ENCODE data around the gene PROM1. TPM values are rescaled to one million over a fixed set of nuclear protein-coding genes. Genes with fewer than 3 reads are reported as not detected.

PROM1 gene
- total RNA-seq, 1 experiment from 2014 or later: not detected

DNA sequence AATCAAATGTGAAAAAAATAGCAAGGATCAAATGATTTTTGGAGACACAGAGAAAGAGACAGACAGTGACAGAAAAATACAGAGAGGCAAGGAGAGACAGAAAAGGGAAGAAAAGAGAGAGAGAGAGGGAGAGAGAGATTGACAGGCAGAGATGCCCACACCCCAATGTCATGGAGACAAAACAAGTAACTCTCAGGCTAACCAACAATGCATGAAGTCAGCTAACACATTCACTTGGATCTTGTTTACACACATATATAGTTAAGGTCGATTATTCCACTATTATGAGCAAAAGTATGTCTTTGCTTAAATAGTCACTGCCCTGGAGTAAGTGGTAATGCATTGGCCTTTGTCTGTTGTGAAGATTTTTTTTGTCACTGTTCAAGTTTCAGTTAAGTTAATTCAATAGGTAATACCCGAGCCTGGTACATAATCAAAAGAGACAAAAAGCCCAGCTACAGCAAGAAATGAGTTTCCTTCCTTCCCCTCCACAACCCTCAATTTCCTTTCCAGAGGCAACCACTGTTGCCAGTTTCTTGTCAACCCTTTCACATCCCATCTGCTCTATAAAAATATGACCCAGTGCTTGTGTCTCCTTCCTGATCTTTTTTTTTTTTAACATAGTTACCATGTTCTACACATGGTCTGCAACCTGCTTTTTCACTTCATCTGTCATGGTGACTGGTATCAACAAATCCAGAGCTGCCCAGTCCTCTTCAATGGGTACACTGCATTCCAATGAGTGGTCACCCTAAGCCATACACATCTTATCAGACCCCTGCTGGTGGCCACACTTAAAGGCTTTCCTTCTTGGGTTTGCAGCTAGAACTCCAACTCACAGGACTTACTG is 52.1 kb downstream of the PROM1 start:
- TF ChIP-seq, protein P1, sequence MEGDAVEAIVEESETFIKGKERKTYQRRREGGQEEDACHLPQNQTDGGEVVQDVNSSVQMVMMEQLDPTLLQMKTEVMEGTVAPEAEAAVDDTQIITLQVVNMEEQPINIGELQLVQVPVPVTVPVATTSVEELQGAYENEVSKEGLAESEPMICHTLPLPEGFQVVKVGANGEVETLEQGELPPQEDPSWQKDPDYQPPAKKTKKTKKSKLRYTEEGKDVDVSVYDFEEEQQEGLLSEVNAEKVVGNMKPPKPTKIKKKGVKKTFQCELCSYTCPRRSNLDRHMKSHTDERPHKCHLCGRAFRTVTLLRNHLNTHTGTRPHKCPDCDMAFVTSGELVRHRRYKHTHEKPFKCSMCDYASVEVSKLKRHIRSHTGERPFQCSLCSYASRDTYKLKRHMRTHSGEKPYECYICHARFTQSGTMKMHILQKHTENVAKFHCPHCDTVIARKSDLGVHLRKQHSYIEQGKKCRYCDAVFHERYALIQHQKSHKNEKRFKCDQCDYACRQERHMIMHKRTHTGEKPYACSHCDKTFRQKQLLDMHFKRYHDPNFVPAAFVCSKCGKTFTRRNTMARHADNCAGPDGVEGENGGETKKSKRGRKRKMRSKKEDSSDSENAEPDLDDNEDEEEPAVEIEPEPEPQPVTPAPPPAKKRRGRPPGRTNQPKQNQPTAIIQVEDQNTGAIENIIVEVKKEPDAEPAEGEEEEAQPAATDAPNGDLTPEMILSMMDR (conservative IDR thresholded peaks at IDR 0.05; ENCODE audit: low read depth, low read length): no peak
- no peak for TF ChIP-seq EZH2phosphoT487 (IDR thresholded peaks at IDR 0.05; ENCODE audit: borderline replicate concordance, low read length)
- no peak for TF ChIP-seq EZH2 (IDR thresholded peaks at IDR 0.05; ENCODE audit: low read length, unreplicated experiment)
- Histone ChIP-seq H2AFZ (ENCODE audit: low read length) (no peak overlapping the region), H3K9ac (ENCODE audit: low read length) (no peak overlapping the region), H3F3A (ENCODE audit: low read length, unreplicated experiment) (no peaks in the 10 kb centered on the region), H3K27me3 (ENCODE audit: low read length) (no peaks in the 10 kb centered on the region), H3K4me1 (ENCODE audit: insufficient read depth, low read length) (peaks cover 30% of the 10 kb centered on the region), H3K4me2 (ENCODE audit: low read length) (no peak overlapping the region), H3K36me3 (ENCODE audit: low read depth, low read length) (no peaks in the 10 kb centered on the region), H3K79me2 (ENCODE audit: low read length) (no peaks in the 10 kb centered on the region), H4K20me1 (ENCODE audit: low read length) (no peaks in the 10 kb centered on the region), H3K9me3 (ENCODE audit: low read length) (no peaks in the 10 kb centered on the region), H3K9me2 (replicated peaks; ENCODE audit: low read length) (no peaks in the 10 kb centered on the region), H3K4me3 (ENCODE audit: low read length) (no peak overlapping the region), H3K27ac (ENCODE audit: low read length) (no peak overlapping the region)
- ATAC-seq (no peak), DNase-seq (no peak)
- intact Hi-C loops (cut with micrococcal nuclease): no loop called here
- no TSS peak for BruUV-seq (replicated peaks)
- CTCF ChIA-PET: no interaction called here
- POLR2A ChIA-PET (ENCODE audit: unreplicated experiment): no interaction called here

DNA sequence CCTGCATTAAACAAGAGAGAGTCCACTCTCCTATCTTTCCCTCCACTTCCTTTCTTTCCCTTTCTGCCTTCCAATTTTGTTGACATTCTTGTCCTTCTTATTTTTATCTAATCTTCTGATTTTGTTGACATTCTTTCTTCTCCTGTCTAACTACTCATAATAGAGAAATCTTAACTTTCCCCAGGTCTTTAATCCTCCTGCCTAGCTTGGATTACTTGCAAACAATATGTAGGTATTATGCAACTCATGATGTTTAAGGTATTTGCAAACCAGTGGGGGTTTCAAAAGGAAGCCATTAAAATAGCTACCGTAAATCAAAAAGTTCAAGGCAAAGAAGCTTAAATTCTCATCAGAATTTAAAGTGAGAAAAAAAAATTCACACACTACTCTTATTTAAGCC is 53.9 kb downstream of the PROM1 start:
- no peaks in the 10 kb centered on the region for H3K27me3 ChIP-seq (ENCODE audit: low read length)
- H3K9me2 ChIP-seq (replicated peaks; ENCODE audit: low read length): no peaks in the 10 kb centered on the region
- H3F3A ChIP-seq (ENCODE audit: low read length, unreplicated experiment): no peaks in the 10 kb centered on the region
- ChIA-PET CTCF (interaction anchor here (0.6 kb wide), 1 partner anchor 169 kb away, joined by 3 read pairs; no protein-coding TSS in a partner anchor), POLR2A (ENCODE audit: unreplicated experiment) (no interaction called here)
- no peak overlapping the region for H2AFZ ChIP-seq (ENCODE audit: low read length)
- no TSS peak for BruUV-seq (replicated peaks)
- no peak for ATAC-seq
- no peak overlapping the region for H3K27ac ChIP-seq (ENCODE audit: low read length)
- H3K36me3 ChIP-seq (ENCODE audit: low read depth, low read length): no peaks in the 10 kb centered on the region
- peaks cover 36% of the 10 kb centered on the region for H3K4me1 ChIP-seq (ENCODE audit: insufficient read depth, low read length)
- no peaks in the 10 kb centered on the region for H3K79me2 ChIP-seq (ENCODE audit: low read length)
- H4K20me1 ChIP-seq (ENCODE audit: low read length): no peaks in the 10 kb centered on the region
- TF ChIP-seq, protein P1 (conservative IDR thresholded peaks at IDR 0.05; ENCODE audit: low read depth, low read length): no peak
- TF ChIP-seq EZH2phosphoT487 (IDR thresholded peaks at IDR 0.05; ENCODE audit: borderline replicate concordance, low read length): no peak
- no peak for TF ChIP-seq EZH2 (IDR thresholded peaks at IDR 0.05; ENCODE audit: low read length, unreplicated experiment)
- H3K9ac ChIP-seq (ENCODE audit: low read length): no peak overlapping the region
- H3K4me3 ChIP-seq (ENCODE audit: low read length): no peak overlapping the region
- DNase-seq: no peak
- intact Hi-C loops (cut with micrococcal nuclease): no loop called here
- H3K9me3 ChIP-seq (ENCODE audit: low read length): no peaks in the 10 kb centered on the region
- H3K4me2 ChIP-seq (ENCODE audit: low read length): no peak overlapping the region

- Histone ChIP-seq H3K9me2 (replicated peaks; ENCODE audit: low read length) (no peaks in the 10 kb centered on the region), H3K4me3 (ENCODE audit: low read length) (no peak overlapping the region), H3K27ac (ENCODE audit: low read length) (no peak overlapping the region), H2AFZ (ENCODE audit: low read length) (no peak overlapping the region), H3K9ac (ENCODE audit: low read length) (no peak overlapping the region), H3K9me3 (ENCODE audit: low read length) (no peaks in the 10 kb centered on the region), H3K4me1 (ENCODE audit: insufficient read depth, low read length) (peaks cover 36% of the 10 kb centered on the region), H3F3A (ENCODE audit: low read length, unreplicated experiment) (no peaks in the 10 kb centered on the region), H3K79me2 (ENCODE audit: low read length) (no peaks in the 10 kb centered on the region), H3K36me3 (ENCODE audit: low read depth, low read length) (no peaks in the 10 kb centered on the region), H4K20me1 (ENCODE audit: low read length) (no peaks in the 10 kb centered on the region), H3K4me2 (ENCODE audit: low read length) (no peak overlapping the region), H3K27me3 (ENCODE audit: low read length) (no peaks in the 10 kb centered on the region)
- TF ChIP-seq EZH2 (IDR thresholded peaks at IDR 0.05; ENCODE audit: low read length, unreplicated experiment) (no peak), EZH2phosphoT487 (IDR thresholded peaks at IDR 0.05; ENCODE audit: borderline replicate concordance, low read length) (no peak)
- TF ChIP-seq, protein P1 (conservative IDR thresholded peaks at IDR 0.05; ENCODE audit: low read depth, low read length): no peak
- no peak for ATAC-seq
- no TSS peak for BruUV-seq (replicated peaks)
- intact Hi-C loops (cut with micrococcal nuclease): no loop called here
- CTCF ChIA-PET: interaction anchor here (0.6 to 0.7 kb wide), 2 partner anchors 167 to 170 kb away, joined by 3 to 4 read pairs; no protein-coding TSS in a partner anchor
- DNase-seq: no peak
- POLR2A ChIA-PET (ENCODE audit: unreplicated experiment): no interaction called here
These were observed 54.6 kb downstream of the PROM1 start for GRCh38 chr4:16029262-16029661.
